Measurements from ENCODE around the gene CNTN5. TPM values are rescaled to one million over a fixed set of nuclear protein-coding genes. Genes with fewer than 3 reads are reported as not detected.

Gene CNTN5
- total and polyA plus RNA-seq, 10 of the 15 experiments (the other 5 are each of a cell fraction or from before 2014, with no cell fraction given) = 0.01 TPM; not detected in 9

- no peak for FAIRE-seq
- no peak for ATAC-seq
- in situ Hi-C loops (cut with MboI) = no loop called here
- no peak for DNase-seq (ENCODE audit: low read depth, low spot score)
- no peaks in the 10 kb centered on the region for H3K27me3 ChIP-seq (replicated peaks in 1 of 2; ENCODE audit: control insufficient read depth in 2 of 2, insufficient read depth in 2 of 2, low read length in 1 of 2)
- H3K4me3 ChIP-seq = no peak overlapping the region
- no peaks in the 10 kb centered on the region for H3K9me3 ChIP-seq (replicated peaks; ENCODE audit: control insufficient read depth, insufficient read depth, low read length)
- H4K20me1 ChIP-seq (ENCODE audit: control insufficient read depth, insufficient read depth) = no peaks in the 10 kb centered on the region
- no peaks in the 10 kb centered on the region for H3K36me3 ChIP-seq (ENCODE audit: control insufficient read depth in 2 of 2, insufficient read depth in 2 of 2, low read length in 1 of 2)
- TF ChIP-seq PRDM15 (CRISPR knock-in tag; IDR thresholded peaks at IDR 0.05) = no peak
- BruUV-seq (replicated peaks) = no TSS peak
- ChIA-PET SMC1A (ENCODE audit: uncharacterized antibody, unreplicated experiment) (no interaction called here), CTCF (no interaction called here), POLR2A (no interaction called here), RAD21 (ENCODE audit: unreplicated experiment) (no interaction called here)
- intact Hi-C loops (cut with micrococcal nuclease; ENCODE audit: unreplicated experiment) = no loop called here
- H3K9ac ChIP-seq (ENCODE audit: control insufficient read depth, insufficient read depth, low read length) = no peak overlapping the region
- no peaks in the 10 kb centered on the region for H3K4me1 ChIP-seq (ENCODE audit: control insufficient read depth, insufficient read depth, low read length)
- H3K4me2 ChIP-seq (ENCODE audit: control insufficient read depth, insufficient read depth) = no peak overlapping the region
- no peaks in the 10 kb centered on the region for H3K79me2 ChIP-seq (ENCODE audit: control insufficient read depth, insufficient read depth, low read length)
- H2AFZ ChIP-seq (ENCODE audit: control insufficient read depth, low read depth, low read length) = no peak overlapping the region
- H3K27ac ChIP-seq (ENCODE audit: control insufficient read depth, insufficient read depth) = no peak overlapping the region
These were observed 760.3 kb downstream of the CNTN5 start for GRCh38 chr11:99781074-99781473.

- Histone ChIP-seq H3K36me3 (ENCODE audit: control insufficient read depth in 2 of 2, insufficient read depth in 2 of 2, low read length in 1 of 2) (no peaks in the 10 kb centered on the region), H3K9me3 (replicated peaks; ENCODE audit: control insufficient read depth, insufficient read depth, low read length) (no peaks in the 10 kb centered on the region), H3K4me1 (ENCODE audit: control insufficient read depth, insufficient read depth, low read length) (no peaks in the 10 kb centered on the region), H3K4me3 (no peak overlapping the region), H3K79me2 (ENCODE audit: control insufficient read depth, insufficient read depth, low read length) (no peaks in the 10 kb centered on the region), H3K9ac (ENCODE audit: control insufficient read depth, insufficient read depth, low read length) (no peak overlapping the region), H2AFZ (ENCODE audit: control insufficient read depth, low read depth, low read length) (no peak overlapping the region), H3K27ac (ENCODE audit: control insufficient read depth, insufficient read depth) (no peak overlapping the region), H3K27me3 (replicated peaks in 1 of 2; ENCODE audit: control insufficient read depth in 2 of 2, insufficient read depth in 2 of 2, low read length in 1 of 2) (no peaks in the 10 kb centered on the region; a peak in 1 of 4 replicates), H3K4me2 (ENCODE audit: control insufficient read depth, insufficient read depth) (no peak overlapping the region), H4K20me1 (ENCODE audit: control insufficient read depth, insufficient read depth) (no peaks in the 10 kb centered on the region)
- intact Hi-C loops (cut with micrococcal nuclease; ENCODE audit: unreplicated experiment) = no loop called here
- in situ Hi-C loops (cut with MboI) = no loop called here
- CTCF ChIA-PET = no interaction called here
- 3% methylated on average over 2 of the region's 2 CpGs for WGBS (ENCODE audit: insufficient coverage, insufficient replicate concordance, low lambda C conversion rate, missing lambda C conversion rate)
- FAIRE-seq (no peak), DNase-seq (ENCODE audit: low read depth, low spot score) (no peak), ATAC-seq (no peak)
- POLR2A ChIA-PET = no interaction called here
- BruUV-seq (replicated peaks) = no TSS peak
- SMC1A ChIA-PET (ENCODE audit: uncharacterized antibody, unreplicated experiment) = no interaction called here
- RAD21 ChIA-PET (ENCODE audit: unreplicated experiment) = no interaction called here
- TF ChIP-seq SMAD1 (IDR thresholded peaks at IDR 0.05; ENCODE audit: low read depth, partially characterized antibody) = no peak
- TF ChIP-seq MAX (IDR thresholded peaks at IDR 0.05; ENCODE audit: low read depth, low read length) = no peak
- TF ChIP-seq USF2 (IDR thresholded peaks at IDR 0.05; ENCODE audit: borderline replicate concordance, low read depth, low read length) = no peak
- no peak for TF ChIP-seq POLR2A (IDR thresholded peaks at IDR 0.05; ENCODE audit: low read depth, low read length)
- TF ChIP-seq ZNF274 (IDR thresholded peaks at IDR 0.05; ENCODE audit: insufficient read depth, insufficient read length) = no peak
- TF ChIP-seq PKNOX1 (IDR thresholded peaks at IDR 0.05) = no peak
- no peak for TF ChIP-seq PML (IDR thresholded peaks at IDR 0.05; ENCODE audit: low read length)
- TF ChIP-seq TCF12 (IDR thresholded peaks at IDR 0.05; ENCODE audit: low read depth, low read length) = no peak
- TF ChIP-seq MYC (IDR thresholded peaks at IDR 0.05; ENCODE audit: insufficient read depth, insufficient read length, insufficient replicate concordance, low read length, severe bottlenecking) = no peak
- TF ChIP-seq RCOR1 (conservative IDR thresholded peaks at IDR 0.05; ENCODE audit: low read depth, low read length) = no peak
- no peak for TF ChIP-seq JUND (IDR thresholded peaks at IDR 0.05; ENCODE audit: low read depth, low read length)
- TF ChIP-seq RELA (IDR thresholded peaks at IDR 0.05; ENCODE audit: borderline replicate concordance, partially characterized antibody) = no peak
These were observed 770.6 kb downstream of the CNTN5 start for GRCh38 chr11:99791354-99791753.
